ENCODE measurements around the gene ATOX1.

The ATOX1 gene

GRCh38 chr5:151766975-151767374 lies 8.5 kb upstream of the ATOX1 start:
- DNase-seq, result no peak

GRCh38 chr5:151764801-151765200 lies 6.4 kb upstream of the ATOX1 start:
- DNase-seq, result no peak

GRCh38 chr5:151758141-151758429 lies 346 bp downstream of the ATOX1 start:
- DNase-seq, result no peak

- DNase-seq, result no peak
These were observed 944 bp downstream of the ATOX1 start for GRCh38 chr5:151757233-151758140.

GRCh38 chr5:151755383-151755782 lies 3.0 kb downstream of the ATOX1 start:
- no peak for DNase-seq

GRCh38 chr5:151751593-151751992 lies 6.8 kb downstream of the ATOX1 start:
- no peak for DNase-seq

GRCh38 chr5:151751091-151751490 lies 7.3 kb downstream of the ATOX1 start:
- no peak for DNase-seq

- DNase-seq, result no peak
These were observed 8.3 kb downstream of the ATOX1 start for GRCh38 chr5:151750121-151750520.

- no peak for DNase-seq
These were observed 13.2 kb downstream of the ATOX1 start for GRCh38 chr5:151745071-151745705.

GRCh38 chr5:151743530-151743929 lies 14.9 kb downstream of the ATOX1 start:
- no peak for DNase-seq

GRCh38 chr5:151742870-151743294 lies 15.5 kb downstream of the ATOX1 start:
- no peak for DNase-seq

GRCh38 chr5:151741678-151742423 lies 16.6 kb downstream of the ATOX1 start:
- DNase-seq, result no peak

GRCh38 chr5:151740958-151741373 lies 17.5 kb downstream of the ATOX1 start:
- no peak for DNase-seq

- no peak for DNase-seq
These were observed 18.0 kb downstream of the ATOX1 start for GRCh38 chr5:151740336-151740942.

GRCh38 chr5:151739939-151740335 lies 18.5 kb downstream of the ATOX1 start:
- DNase-seq, result no peak

GRCh38 chr5:151739395-151739794 lies 19.0 kb downstream of the ATOX1 start:
- no peak for DNase-seq

- DNase-seq, result no peak
These were observed 20.1 kb downstream of the ATOX1 start for GRCh38 chr5:151738125-151738848.

- no peak for DNase-seq
These were observed 21.0 kb downstream of the ATOX1 start for GRCh38 chr5:151737431-151737830.

- no peak for DNase-seq
These were observed 22.8 kb downstream of the ATOX1 start for GRCh38 chr5:151735646-151736045.

GRCh38 chr5:151734064-151734408 lies 24.4 kb downstream of the ATOX1 start:
- no peak for DNase-seq

GRCh38 chr5:151733358-151734063 lies 24.9 kb downstream of the ATOX1 start:
- no peak for DNase-seq

- no peak for DNase-seq
These were observed 28.1 kb downstream of the ATOX1 start for GRCh38 chr5:151730381-151730780.

Measured in NCI-H748 treated with DMSO at 0.1 percent for 48 hours (cell line).